Keratinocyte (primary cell): Measurements from ENCODE around the gene BORCS5. TPM values are rescaled to one million over a fixed set of nuclear protein-coding genes. Genes with fewer than 3 reads are reported as not detected.

ENCODE experiments used
- DNase-seq: peaks from one replicate; pipeline ENCODE4 v3.0.0-alpha.2; 2011; ENCODE audit warnings: low read depth, missing footprints, low spot score
- FAIRE-seq: peaks from 2 replicates; lab custom pipeline; 2011; peaks lifted over from hg19 to GRCh38; lab: Jason Lieb, UNC
- H2AFZ ChIP-seq: 2 replicates; pipeline ENCODE4 v1.6.0; 2012; ENCODE audit warnings: low read length, control low read depth, inconsistent platforms; ENCODE audit not compliant: control insufficient read depth
- H3K27ac ChIP-seq: 2 replicates; pipeline ENCODE4 v1.5.1; 2011; ENCODE audit warnings: low read length; ENCODE audit not compliant: control insufficient read depth, insufficient read depth
- H3K27me3 ChIP-seq: 3 replicates; pipeline ENCODE4 v1.6.0; 2011; ENCODE audit warnings: low read length; ENCODE audit not compliant: control insufficient read depth, insufficient read depth; ENCODE audit errors: extremely low read depth
- H3K36me3 ChIP-seq, 2 experiments: 2 replicates in 1 of 2; 3 replicates in 1 of 2; pipeline ENCODE4 v1.5.1; 2011; ENCODE audit warnings: low read length in 2 of 2, mild to moderate bottlenecking in 1 of 2; ENCODE audit not compliant: control insufficient read depth in 2 of 2, insufficient read depth in 2 of 2; ENCODE audit errors: extremely low read depth in 1 of 2
- H3K4me1 ChIP-seq: 3 replicates; pipeline ENCODE4 v1.5.1; 2011; ENCODE audit warnings: low read length; ENCODE audit not compliant: control insufficient read depth, insufficient read depth; ENCODE audit errors: extremely low read depth
- H3K4me2 ChIP-seq: 3 replicates; pipeline ENCODE4 v1.6.0; 2011; ENCODE audit warnings: low read depth, low read length; ENCODE audit not compliant: control insufficient read depth, insufficient read depth; ENCODE audit errors: extremely low read depth
- H3K4me3 ChIP-seq, 3 experiments: fragments of 200-600 bp in 1 of 3; sonication (generic) in 1 of 3; 2 replicates in 2 of 3; 3 replicates in 1 of 3; pipeline ENCODE4 v1.5.1; 2011 to 2016; ENCODE audit warnings: low read length in 3 of 3, mild to moderate bottlenecking in 3 of 3, control low read depth in 2 of 3, inconsistent platforms in 1 of 3, low read depth in 1 of 3, mixed read lengths in 1 of 3, mixed run types in 1 of 3, moderate library complexity in 1 of 3; ENCODE audit not compliant: control insufficient read depth in 2 of 3, insufficient read depth in 2 of 3; ENCODE audit errors: extremely low read depth in 1 of 3
- H3K79me2 ChIP-seq: 2 replicates; pipeline ENCODE4 v1.6.0; 2012; ENCODE audit warnings: low read length; ENCODE audit not compliant: control insufficient read depth, insufficient read depth
- H3K9ac ChIP-seq: 3 replicates; pipeline ENCODE4 v1.6.0; 2011; ENCODE audit warnings: low read length; ENCODE audit not compliant: control insufficient read depth, insufficient read depth; ENCODE audit errors: extremely low read depth
- H3K9me1 ChIP-seq: 3 replicates; pipeline ENCODE4 v1.6.0; 2011; ENCODE audit warnings: low read length; ENCODE audit not compliant: control insufficient read depth, insufficient read depth; ENCODE audit errors: extremely low read depth
- H3K9me3 ChIP-seq: 2 replicates; pipeline ENCODE4 v1.5.1; 2012; ENCODE audit warnings: low read depth, low read length; ENCODE audit not compliant: control insufficient read depth
- H4K20me1 ChIP-seq: 3 replicates; pipeline ENCODE4 v1.6.0; 2011; ENCODE audit warnings: low read length; ENCODE audit not compliant: control insufficient read depth, insufficient read depth; ENCODE audit errors: extremely low read depth
- EZH2 ChIP-seq: IDR thresholded peaks from one replicate; pipeline ENCODE4 v1.6.1; 2012; ENCODE audit warnings: inconsistent platforms, mild to moderate bottlenecking, low read length, moderate library complexity
- dilution Hi-C: fragments of 300-500 bp; cut with MboI; formaldehyde crosslinking; loops from one replicate; pipeline ENCODE4 v1.7.0; 2020; ENCODE audit warnings: low sequenced_read_pairs; ENCODE audit not compliant: extremely low pct_ligation_motif_present
- polyA plus RNA-seq, 5 experiments: library from polyadenylated mRNA; depleted of rRNA in 3 of 5; stranded (reverse) in 3 of 5; stranded (forward) in 1 of 5; unstranded in 1 of 5; fragments of >200 nt; gene quantifications; 1 replicate in 1 of 5; 2 replicates in 3 of 5; 3 replicates in 1 of 5; pipeline versions ENCODE4 v1.2.1 to v1.2.3, GENCODE V29; 2011 to 2012; ENCODE audit warnings: missing spikeins in 2 of 5, low read depth in 1 of 5, low replicate concordance in 1 of 5
- TF ChIP-seq, protein P1 (sequence below), 3 experiments: IDR thresholded peaks in 1 of 3; conservative IDR thresholded peaks in 1 of 3; optimal IDR thresholded peaks in 1 of 3; 2 replicates in 2 of 3; 3 replicates in 1 of 3; pipeline versions ENCODE3 to v1.5.1; 2011; ENCODE audit warnings: low read length in 3 of 3, mild to moderate bottlenecking in 3 of 3, moderate library complexity in 2 of 3, control low read depth in 1 of 3, inconsistent platforms in 1 of 3; ENCODE audit not compliant: insufficient read depth in 2 of 3; ENCODE audit errors: extremely low read depth in 1 of 3

The BORCS5 gene
- polyA plus RNA-seq, 1 donor (not counting 4 experiments of a cell fraction or from before 2014, with no cell fraction given): 5.4 TPM

GRCh38 chr12:12326262-12326661 is 30.6 kb upstream of the BORCS5 start:
- dilution Hi-C loops: loop anchor here (25.0 kb wide), 1 partner anchor 239 kb away; no protein-coding TSS in a partner anchor
- H2AFZ ChIP-seq: no peak overlapping the region
- H3K9me1 ChIP-seq: no peaks in the 10 kb centered on the region
- TF ChIP-seq, protein P1, sequence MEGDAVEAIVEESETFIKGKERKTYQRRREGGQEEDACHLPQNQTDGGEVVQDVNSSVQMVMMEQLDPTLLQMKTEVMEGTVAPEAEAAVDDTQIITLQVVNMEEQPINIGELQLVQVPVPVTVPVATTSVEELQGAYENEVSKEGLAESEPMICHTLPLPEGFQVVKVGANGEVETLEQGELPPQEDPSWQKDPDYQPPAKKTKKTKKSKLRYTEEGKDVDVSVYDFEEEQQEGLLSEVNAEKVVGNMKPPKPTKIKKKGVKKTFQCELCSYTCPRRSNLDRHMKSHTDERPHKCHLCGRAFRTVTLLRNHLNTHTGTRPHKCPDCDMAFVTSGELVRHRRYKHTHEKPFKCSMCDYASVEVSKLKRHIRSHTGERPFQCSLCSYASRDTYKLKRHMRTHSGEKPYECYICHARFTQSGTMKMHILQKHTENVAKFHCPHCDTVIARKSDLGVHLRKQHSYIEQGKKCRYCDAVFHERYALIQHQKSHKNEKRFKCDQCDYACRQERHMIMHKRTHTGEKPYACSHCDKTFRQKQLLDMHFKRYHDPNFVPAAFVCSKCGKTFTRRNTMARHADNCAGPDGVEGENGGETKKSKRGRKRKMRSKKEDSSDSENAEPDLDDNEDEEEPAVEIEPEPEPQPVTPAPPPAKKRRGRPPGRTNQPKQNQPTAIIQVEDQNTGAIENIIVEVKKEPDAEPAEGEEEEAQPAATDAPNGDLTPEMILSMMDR (optimal IDR thresholded peaks at IDR 0.05 in 1 of 3, IDR thresholded peaks at IDR 0.05 in 1 of 3, conservative IDR thresholded peaks at IDR 0.05 in 1 of 3; ENCODE audit: extremely low read depth in 1 of 3, insufficient read depth in 2 of 3, low read length in 3 of 3): no peak
- no peak for TF ChIP-seq EZH2
- no peaks in the 10 kb centered on the region for H3K4me1 ChIP-seq
- no peaks in the 10 kb centered on the region for H4K20me1 ChIP-seq
- no peak overlapping the region for H3K4me2 ChIP-seq
- H3K9me3 ChIP-seq: no peaks in the 10 kb centered on the region
- FAIRE-seq (no peak), DNase-seq (no peak)
- no peak overlapping the region for H3K27ac ChIP-seq
- no peaks in the 10 kb centered on the region for H3K36me3 ChIP-seq
- no peak overlapping the region for H3K4me3 ChIP-seq
- no peaks in the 10 kb centered on the region for H3K79me2 ChIP-seq
- H3K27me3 ChIP-seq: no peaks in the 10 kb centered on the region
- H3K9ac ChIP-seq: no peak overlapping the region

DNA sequence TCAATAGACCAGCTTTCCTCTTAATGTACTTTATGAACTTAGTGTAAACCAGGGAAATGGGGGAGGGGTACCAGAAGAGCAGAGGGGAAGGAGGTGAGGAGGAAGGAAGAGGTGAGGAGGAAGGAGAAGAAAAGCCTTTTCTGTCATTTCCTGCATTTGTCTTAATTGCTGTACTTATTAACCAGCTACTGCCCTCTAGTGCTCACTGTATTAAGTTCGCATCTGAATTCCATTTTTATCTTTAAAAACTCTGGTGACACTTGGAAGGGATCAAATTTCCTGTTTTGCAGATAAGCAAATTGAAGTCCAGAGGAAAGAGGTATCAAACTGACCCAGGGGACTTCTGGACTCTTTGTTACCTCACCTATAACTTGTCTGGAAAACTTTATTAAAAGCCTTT is 29.1 kb upstream of the BORCS5 start:
- Histone ChIP-seq H3K9me3 (no peaks in the 10 kb centered on the region), H3K9me1 (no peaks in the 10 kb centered on the region), H3K27me3 (no peaks in the 10 kb centered on the region), H3K9ac (no peak overlapping the region), H3K4me3 (no peak overlapping the region), H3K4me2 (no peak overlapping the region), H2AFZ (no peak overlapping the region), H4K20me1 (no peaks in the 10 kb centered on the region), H3K4me1 (no peaks in the 10 kb centered on the region), H3K36me3 (no peaks in the 10 kb centered on the region), H3K79me2 (no peaks in the 10 kb centered on the region), H3K27ac (no peak overlapping the region)
- dilution Hi-C loops: loop anchor here (25.0 kb wide), 1 partner anchor 241 kb away; no protein-coding TSS in a partner anchor
- FAIRE-seq: peak; percentile 86
- peak; percentile 19 for DNase-seq
- TF ChIP-seq, protein P1 (optimal IDR thresholded peaks at IDR 0.05 in 1 of 3, IDR thresholded peaks at IDR 0.05 in 1 of 3, conservative IDR thresholded peaks at IDR 0.05 in 1 of 3; ENCODE audit: extremely low read depth in 1 of 3, insufficient read depth in 2 of 3, low read length in 3 of 3): peak; percentile 19 to 63 (median 44)
- TF ChIP-seq EZH2: no peak
